Measurements from ENCODE around the gene DIS3L2.
A peak's percentile ranks its signal among the peaks of the same experiment; 100 is the strongest.

DIS3L2 gene

DNA sequence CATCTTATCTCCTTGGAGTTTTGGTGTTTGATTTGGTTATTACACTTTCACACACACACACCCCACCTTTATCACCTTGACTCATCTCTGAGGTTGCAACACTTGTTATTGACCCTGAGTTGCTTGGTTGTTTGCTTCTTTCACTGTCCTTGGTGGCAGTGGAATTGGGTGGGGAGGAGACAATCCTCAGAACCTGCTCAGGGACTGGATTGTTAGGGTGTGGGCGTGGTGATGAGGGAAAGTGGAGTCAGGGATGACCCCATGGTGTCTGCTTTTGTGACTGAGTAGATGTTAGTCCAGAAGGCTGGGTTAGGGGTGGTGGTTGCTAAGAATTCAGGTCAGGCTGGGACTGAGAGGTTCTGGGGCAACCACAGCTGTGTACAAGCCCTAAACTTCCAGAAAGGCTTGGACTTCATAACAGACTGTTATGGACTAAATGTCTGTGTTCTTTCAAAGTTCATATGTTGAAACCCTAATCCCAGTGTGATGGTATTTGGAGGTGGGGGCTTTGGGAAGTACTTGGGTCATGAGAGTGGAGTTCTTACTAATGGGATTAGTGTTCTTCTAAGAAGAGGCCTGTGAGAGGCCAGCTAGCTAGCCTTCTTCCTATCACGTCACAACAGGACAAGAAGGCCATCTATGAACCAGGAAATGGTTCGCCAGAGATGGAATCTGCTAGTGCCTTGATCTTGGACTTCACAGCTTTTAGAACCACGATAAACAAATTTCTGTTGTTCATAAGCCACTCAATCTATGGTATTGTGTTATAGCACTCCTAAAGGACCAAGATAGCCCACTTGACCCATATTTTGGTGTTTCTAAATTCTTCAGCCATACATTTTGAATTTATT is 3.4 kb upstream of the DIS3L2 start:
- no peak overlapping the region for H3K27ac Mint-ChIP-seq
- no peaks in the 10 kb centered on the region for H3K9me3 Mint-ChIP-seq
- H3K4me1 Mint-ChIP-seq (ENCODE audit: low read depth), result peaks cover 19% of the 10 kb centered on the region
- H3K36me3 Mint-ChIP-seq (ENCODE audit: low read depth), result no peaks in the 10 kb centered on the region
- peaks cover 19% of the 10 kb centered on the region for H3K27me3 Mint-ChIP-seq
- H3K4me3 Mint-ChIP-seq, result no peak overlapping the region

DNA sequence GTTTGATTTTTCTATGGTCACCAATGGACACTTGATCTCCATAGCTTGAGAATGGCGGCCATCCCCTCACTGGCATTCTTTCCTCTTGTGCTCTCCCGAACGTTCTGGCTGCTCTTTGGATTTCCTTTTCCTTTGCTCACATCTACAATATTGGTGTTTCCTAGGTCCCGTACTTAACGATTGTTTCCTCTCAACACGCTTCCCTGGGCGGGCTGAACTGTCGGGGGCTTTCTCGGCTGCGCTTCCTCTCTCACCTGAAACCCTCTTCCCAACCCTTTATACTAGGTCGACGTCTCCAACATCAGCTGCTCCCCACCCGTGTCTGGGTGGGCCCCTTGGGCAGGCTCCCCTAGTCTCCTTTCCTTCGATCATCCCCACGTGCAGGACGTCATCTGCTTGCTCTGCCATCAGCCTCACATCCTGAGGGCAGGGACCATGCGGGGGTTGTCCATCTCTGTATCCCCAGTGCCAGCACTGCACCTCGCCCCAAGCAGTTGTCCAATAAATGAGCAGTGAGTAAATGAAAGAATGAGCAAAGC is 634 bp upstream of the DIS3L2 start:
- H3K4me3 Mint-ChIP-seq, result peak overlapping the region; percentile 87
- no peaks in the 10 kb centered on the region for H3K9me3 Mint-ChIP-seq
- H3K27me3 Mint-ChIP-seq, result peaks cover 6% of the 10 kb centered on the region
- H3K4me1 Mint-ChIP-seq (ENCODE audit: low read depth), result peaks cover 47% of the 10 kb centered on the region
- peak overlapping the region; percentile 92 for H3K27ac Mint-ChIP-seq
- peaks cover 5% of the 10 kb centered on the region for H3K36me3 Mint-ChIP-seq (ENCODE audit: low read depth)

DNA sequence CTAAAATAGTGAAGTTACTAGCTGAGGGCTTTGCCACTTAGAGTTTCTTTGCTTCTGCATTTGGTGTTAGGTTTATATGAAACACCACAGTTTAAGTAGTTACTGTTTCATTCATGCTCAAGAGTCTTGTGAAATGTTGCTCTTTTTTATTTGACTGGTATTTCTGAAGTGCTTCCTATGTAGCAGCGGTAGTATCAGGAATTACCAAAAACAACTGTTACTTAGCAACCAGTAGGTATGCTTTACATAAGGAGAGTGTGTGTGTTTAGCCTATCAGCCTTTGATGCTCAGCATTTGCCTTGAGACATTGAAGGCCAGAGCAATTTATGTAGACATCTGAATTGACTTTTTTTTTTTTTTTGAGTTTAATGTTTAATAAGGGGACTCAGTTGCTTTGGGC is 3.6 kb downstream of the DIS3L2 start:
- Mint-ChIP-seq H3K9me3 (peaks cover 9% of the 10 kb centered on the region), H3K36me3 (ENCODE audit: low read depth) (peaks cover 25% of the 10 kb centered on the region), H3K27me3 (no peaks in the 10 kb centered on the region), H3K4me3 (peak overlapping the region; percentile 25), H3K27ac (no peak overlapping the region), H3K4me1 (ENCODE audit: low read depth) (peaks cover 61% of the 10 kb centered on the region)

DNA sequence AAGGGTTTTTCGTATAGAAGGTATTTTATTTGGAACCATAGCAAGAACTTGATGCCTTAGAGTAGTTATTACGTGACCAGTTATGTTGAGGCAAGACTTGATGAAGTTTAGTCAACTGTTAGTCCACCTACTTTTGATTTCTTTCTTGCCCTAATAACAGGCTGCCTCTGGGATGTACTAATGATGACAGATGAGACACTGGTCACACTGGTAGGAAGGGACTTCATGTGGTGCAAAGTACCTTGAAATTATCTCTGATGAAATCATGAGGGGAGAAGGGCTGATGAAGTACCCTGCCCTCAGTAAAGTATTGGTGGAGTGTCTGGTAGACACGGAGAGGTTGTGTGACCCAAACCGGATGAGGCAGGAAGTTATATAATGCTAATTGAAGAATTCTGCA is 5.4 kb downstream of the DIS3L2 start:
- H3K27me3 Mint-ChIP-seq, result no peaks in the 10 kb centered on the region
- H3K9me3 Mint-ChIP-seq, result peaks cover 9% of the 10 kb centered on the region
- peaks cover 25% of the 10 kb centered on the region for H3K36me3 Mint-ChIP-seq (ENCODE audit: low read depth)
- peak overlapping the region; percentile 57 for H3K27ac Mint-ChIP-seq
- no peak overlapping the region for H3K4me3 Mint-ChIP-seq
- peaks cover 52% of the 10 kb centered on the region for H3K4me1 Mint-ChIP-seq (ENCODE audit: low read depth)

GRCh38 chr2:231968820-231969219 is 7.3 kb downstream of the DIS3L2 start:
- Mint-ChIP-seq H3K9me3 (peaks cover 9% of the 10 kb centered on the region), H3K27me3 (no peaks in the 10 kb centered on the region), H3K4me1 (ENCODE audit: low read depth) (peaks cover 35% of the 10 kb centered on the region), H3K4me3 (no peak overlapping the region), H3K36me3 (ENCODE audit: low read depth) (peaks cover 31% of the 10 kb centered on the region), H3K27ac (no peak overlapping the region)

- H3K4me3 Mint-ChIP-seq, result no peak overlapping the region
- H3K27ac Mint-ChIP-seq, result no peak overlapping the region
- H3K9me3 Mint-ChIP-seq, result peaks cover 9% of the 10 kb centered on the region
- H3K27me3 Mint-ChIP-seq, result no peaks in the 10 kb centered on the region
- H3K4me1 Mint-ChIP-seq (ENCODE audit: low read depth), result peaks cover 19% of the 10 kb centered on the region
- peaks cover 29% of the 10 kb centered on the region for H3K36me3 Mint-ChIP-seq (ENCODE audit: low read depth)
Observed at GRCh38 chr2:231970461-231970860, 8.9 kb downstream of the DIS3L2 start.

GRCh38 chr2:231975001-231975400 is 13.5 kb downstream of the DIS3L2 start:
- no peak overlapping the region for H3K4me3 Mint-ChIP-seq
- no peak overlapping the region for H3K27ac Mint-ChIP-seq
- no peaks in the 10 kb centered on the region for H3K27me3 Mint-ChIP-seq
- peaks cover 4% of the 10 kb centered on the region for H3K4me1 Mint-ChIP-seq (ENCODE audit: low read depth)
- no peaks in the 10 kb centered on the region for H3K9me3 Mint-ChIP-seq
- peaks cover 12% of the 10 kb centered on the region for H3K36me3 Mint-ChIP-seq (ENCODE audit: low read depth)

- H3K4me1 Mint-ChIP-seq (ENCODE audit: low read depth), result peaks cover 11% of the 10 kb centered on the region
- H3K27ac Mint-ChIP-seq, result no peak overlapping the region
- H3K36me3 Mint-ChIP-seq (ENCODE audit: low read depth), result peaks cover 12% of the 10 kb centered on the region
- H3K27me3 Mint-ChIP-seq, result no peaks in the 10 kb centered on the region
- no peaks in the 10 kb centered on the region for H3K9me3 Mint-ChIP-seq
- H3K4me3 Mint-ChIP-seq, result no peak overlapping the region
Observed at GRCh38 chr2:231977430-231977829, 15.9 kb downstream of the DIS3L2 start.

GRCh38 chr2:231984992-231985391 is 23.5 kb downstream of the DIS3L2 start:
- H3K36me3 Mint-ChIP-seq (ENCODE audit: low read depth), result peaks cover 8% of the 10 kb centered on the region
- H3K9me3 Mint-ChIP-seq, result no peaks in the 10 kb centered on the region
- H3K27ac Mint-ChIP-seq, result no peak overlapping the region
- no peak overlapping the region for H3K4me3 Mint-ChIP-seq
- peaks cover 30% of the 10 kb centered on the region for H3K4me1 Mint-ChIP-seq (ENCODE audit: low read depth)
- H3K27me3 Mint-ChIP-seq, result no peaks in the 10 kb centered on the region

DNA sequence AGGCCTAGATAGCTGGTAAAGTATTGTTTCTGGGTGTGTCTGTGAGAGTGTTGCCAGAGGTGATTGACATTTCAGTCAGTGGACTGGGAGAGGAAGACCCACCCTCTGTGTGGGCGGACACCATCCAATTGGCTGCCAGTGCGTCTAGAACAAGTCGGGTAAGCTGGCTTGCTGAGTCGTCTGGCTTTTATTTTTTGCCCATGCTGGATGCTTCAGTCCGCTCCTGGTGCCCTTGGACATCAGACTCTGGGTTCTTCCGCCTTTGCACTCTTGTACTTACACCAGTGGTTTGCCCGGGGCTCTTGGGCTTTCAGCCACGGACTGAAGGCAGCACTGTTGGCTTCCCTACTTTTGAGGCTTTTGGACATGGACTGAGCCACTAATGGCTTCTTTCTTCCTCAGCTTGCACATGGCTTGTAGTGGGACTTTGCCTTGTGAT is 24.3 kb downstream of the DIS3L2 start:
- Mint-ChIP-seq H3K27ac (no peak overlapping the region), H3K4me3 (no peak overlapping the region), H3K9me3 (no peaks in the 10 kb centered on the region), H3K36me3 (ENCODE audit: low read depth) (peaks cover 8% of the 10 kb centered on the region), H3K27me3 (no peaks in the 10 kb centered on the region), H3K4me1 (ENCODE audit: low read depth) (peaks cover 25% of the 10 kb centered on the region)

DNA sequence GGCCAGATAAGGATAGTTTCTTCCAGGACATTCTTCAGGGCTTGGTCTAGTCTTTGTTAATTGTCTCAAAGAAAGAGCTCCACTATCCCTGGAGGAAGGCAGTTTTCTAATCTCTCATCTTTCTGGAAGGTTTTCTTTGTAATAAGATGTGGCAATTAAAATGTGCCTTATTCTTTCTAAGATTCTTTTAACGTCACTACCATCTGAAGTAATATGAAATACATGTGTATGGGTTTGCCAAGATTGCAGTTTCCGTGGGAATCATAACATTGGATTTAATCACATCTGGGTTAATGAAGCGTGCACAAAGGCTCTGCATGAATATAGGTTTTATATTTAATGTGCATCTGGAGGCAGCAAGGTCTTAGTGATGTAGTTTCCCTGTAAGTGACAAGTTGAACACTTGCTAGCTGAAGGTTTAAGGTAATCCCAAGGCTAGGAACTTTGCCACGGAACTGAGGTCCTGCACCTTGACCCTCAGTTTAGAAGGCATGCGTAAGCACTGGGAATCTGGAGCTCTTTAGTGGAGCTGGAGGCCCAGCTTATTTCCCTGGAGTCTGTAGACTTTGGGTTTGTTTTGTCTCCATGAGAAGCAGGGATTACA is 25.7 kb downstream of the DIS3L2 start:
- Mint-ChIP-seq H3K4me1 (ENCODE audit: low read depth) (peaks cover 29% of the 10 kb centered on the region), H3K4me3 (no peak overlapping the region), H3K9me3 (no peaks in the 10 kb centered on the region), H3K36me3 (ENCODE audit: low read depth) (peaks cover 14% of the 10 kb centered on the region), H3K27me3 (no peaks in the 10 kb centered on the region), H3K27ac (no peak overlapping the region)

- no peaks in the 10 kb centered on the region for H3K27me3 Mint-ChIP-seq
- H3K4me3 Mint-ChIP-seq, result no peak overlapping the region
- H3K4me1 Mint-ChIP-seq (ENCODE audit: low read depth), result peaks cover 36% of the 10 kb centered on the region
- peaks cover 16% of the 10 kb centered on the region for H3K36me3 Mint-ChIP-seq (ENCODE audit: low read depth)
- no peak overlapping the region for H3K27ac Mint-ChIP-seq
- H3K9me3 Mint-ChIP-seq, result no peaks in the 10 kb centered on the region
Observed at GRCh38 chr2:231988179-231988866, 26.8 kb downstream of the DIS3L2 start.

- Mint-ChIP-seq H3K27me3 (no peaks in the 10 kb centered on the region), H3K4me1 (ENCODE audit: low read depth) (peaks cover 51% of the 10 kb centered on the region), H3K9me3 (no peaks in the 10 kb centered on the region), H3K4me3 (no peak overlapping the region), H3K27ac (no peak overlapping the region), H3K36me3 (ENCODE audit: low read depth) (peaks cover 8% of the 10 kb centered on the region)
Observed at GRCh38 chr2:231991664-231992063, 30.2 kb downstream of the DIS3L2 start.

DNA sequence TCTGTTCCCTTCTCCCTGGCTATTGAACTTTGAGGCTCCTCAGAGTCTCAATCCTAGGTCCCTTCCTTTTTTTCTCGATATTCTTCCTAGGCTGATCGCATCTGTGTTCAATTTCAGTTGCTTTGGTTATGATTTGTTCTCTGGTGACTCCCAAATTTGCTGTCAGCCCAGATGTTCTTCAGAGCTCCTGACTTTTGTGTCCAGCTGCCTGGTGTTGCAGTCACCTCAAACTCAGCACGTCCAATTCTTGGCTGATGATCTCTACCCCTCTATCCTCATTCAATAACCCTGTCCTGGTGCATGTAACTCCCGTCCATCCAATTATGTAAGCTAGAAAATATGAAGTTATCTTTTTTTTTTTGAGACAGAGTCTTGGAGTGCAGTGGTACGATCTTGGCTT is 31.4 kb downstream of the DIS3L2 start:
- H3K4me3 Mint-ChIP-seq, result no peak overlapping the region
- H3K4me1 Mint-ChIP-seq (ENCODE audit: low read depth), result peaks cover 54% of the 10 kb centered on the region

More for the DNA sequence above, 31.4 kb downstream of the DIS3L2 start:
- Mint-ChIP-seq H3K27ac (no peak overlapping the region), H3K36me3 (ENCODE audit: low read depth) (peaks cover 8% of the 10 kb centered on the region), H3K27me3 (no peaks in the 10 kb centered on the region), H3K9me3 (no peaks in the 10 kb centered on the region)
